GM12878 (cell line): ENCODE data around the gene HS3ST5.

Experiments used
- BHLHE40 ChIP-seq, 2 experiments: fragments of 450-650 bp in 1 of 2; IDR thresholded peaks; 2 replicates each; pipeline ENCODE4 v1.6.1; 2011 to 2017; ENCODE audit warnings: low read depth in 2 of 2, borderline replicate concordance in 1 of 2, improper control_type of control experiment in 1 of 2, low read length in 1 of 2, mild to moderate bottlenecking in 1 of 2
- EZH2 ChIP-seq: IDR thresholded peaks from 2 replicates; pipeline ENCODE4 v1.6.1; 2012; ENCODE audit warnings: low read depth, mild to moderate bottlenecking, control low read depth, inconsistent platforms, low read length, borderline replicate concordance; ENCODE audit not compliant: control insufficient read depth
- POLR2A ChIP-seq: IDR thresholded peaks from 2 replicates; pipeline ENCODE4 v1.6.1; 2011; ENCODE audit warnings: low read depth, mild to moderate bottlenecking, low read length
- TBL1XR1 ChIP-seq: IDR thresholded peaks from 2 replicates; pipeline ENCODE4 v1.6.1; 2012; ENCODE audit warnings: low read depth, low read length, improper control_type of control experiment

DNA sequence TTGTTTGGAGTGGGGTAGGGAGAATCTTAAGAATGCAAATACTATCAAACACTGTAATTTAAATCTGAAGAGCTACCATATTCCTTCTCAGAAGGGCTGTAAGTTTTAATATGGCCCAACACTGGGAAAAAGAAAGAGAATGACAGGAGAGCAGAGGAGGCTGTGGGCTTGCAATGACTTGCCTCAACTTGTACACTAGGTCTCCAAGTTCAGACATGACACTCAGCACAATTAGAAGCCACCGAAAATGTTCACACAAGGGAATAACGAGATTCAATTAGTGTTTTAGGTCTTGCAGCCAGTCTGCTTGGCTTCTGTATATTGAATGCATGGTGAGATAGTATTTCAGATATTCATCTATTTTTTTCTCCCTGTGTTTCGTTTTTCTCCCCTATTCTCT is 89.4 kb downstream of the HS3ST5 start:
- TF ChIP-seq POLR2A (no peak), TBL1XR1 (no peak), BHLHE40 (IDR thresholded peaks at IDR 0.05; ENCODE audit: borderline replicate concordance in 1 of 2, low read depth in 2 of 2, low read length in 1 of 2) (no peak), EZH2 (no peak)
